GOT3 (cell line): ENCODE measurements around the gene PCDHB1.

ENCODE experiments used
- DNase-seq: peaks from one replicate; lab custom pipeline; 2025; ENCODE audit warnings: mixed read lengths; lab: John Stamatoyannopoulos, UW

The PCDHB1 gene

GRCh38 chr5:141050622-141051520, at the start of gene PCDHB1:
TSS of gene PCDHB1 (plus strand) at chr5:141051374. CDS start at chr5:141051471, 97 bp downstream.
- DNase-seq: no peak

- peak; percentile 27 for DNase-seq
Measured at GRCh38 chr5:141001446-141001843, 49.7 kb upstream of the PCDHB1 start.

GRCh38 chr5:141001844-141002604, 49.1 kb upstream of the PCDHB1 start:
- DNase-seq: peak; percentile 16

- DNase-seq: no peak
Measured at GRCh38 chr5:141002605-141002965, 48.6 kb upstream of the PCDHB1 start.

- no peak for DNase-seq
Measured at GRCh38 chr5:141003031-141003430, 48.1 kb upstream of the PCDHB1 start.

- DNase-seq: no peak
Measured at GRCh38 chr5:141003791-141004611, 47.2 kb upstream of the PCDHB1 start.

- no peak for DNase-seq
Measured at GRCh38 chr5:141007791-141008190, 43.4 kb upstream of the PCDHB1 start.

- no peak for DNase-seq
Measured at GRCh38 chr5:141010047-141010793, 41.0 kb upstream of the PCDHB1 start.

- no peak for DNase-seq
Measured at GRCh38 chr5:141017943-141018342, 33.2 kb upstream of the PCDHB1 start.

- DNase-seq: no peak
Measured at GRCh38 chr5:141022384-141022783, 28.8 kb upstream of the PCDHB1 start.

GRCh38 chr5:141031006-141031405, 20.2 kb upstream of the PCDHB1 start:
- DNase-seq: no peak

GRCh38 chr5:141032626-141033025, 18.5 kb upstream of the PCDHB1 start:
- no peak for DNase-seq

GRCh38 chr5:141039061-141039460, 12.1 kb upstream of the PCDHB1 start:
- no peak for DNase-seq

- no peak for DNase-seq
Measured at GRCh38 chr5:141039517-141039916, 11.7 kb upstream of the PCDHB1 start.

- peak; percentile 30 for DNase-seq
Measured at GRCh38 chr5:141040093-141040770, 10.9 kb upstream of the PCDHB1 start.

- peak; percentile 91 for DNase-seq
Measured at GRCh38 chr5:141040771-141041426, 10.3 kb upstream of the PCDHB1 start.

- DNase-seq: no peak
Measured at GRCh38 chr5:141041427-141041785, 9.8 kb upstream of the PCDHB1 start.

GRCh38 chr5:141042555-141042954, 8.6 kb upstream of the PCDHB1 start:
- no peak for DNase-seq

- DNase-seq: no peak
Measured at GRCh38 chr5:141051521-141051866, 320 bp downstream of the PCDHB1 start.

- no peak for DNase-seq
Measured at GRCh38 chr5:141077826-141078225, 26.7 kb downstream of the PCDHB1 start.

GRCh38 chr5:141082228-141082627, 31.1 kb downstream of the PCDHB1 start:
- DNase-seq: no peak
